ENCODE results near the gene GLT1D1.
"Not testable (repeated sequence)": the region's sequence is repeated elsewhere in the genome, so short reads cannot be mapped to it uniquely, and the experiment has no call there.

The GLT1D1 gene

GRCh38 chr12:128820723-128821432 is 32.4 kb upstream of the GLT1D1 start:
- no peak for DNase-seq

- no peak for DNase-seq
Measured at GRCh38 chr12:128823216-128823915, 29.9 kb upstream of the GLT1D1 start.

GRCh38 chr12:128823916-128824839 is 29.1 kb upstream of the GLT1D1 start, which contains the start of gene SLC15A4:
Gene SLC15A4, minus strand, starts transcription at chr12:128823958. Its CDS starts 15 bp downstream, at chr12:128823943.
- DNase-seq: peak; percentile 95

GRCh38 chr12:128825835-128826234 is 27.4 kb upstream of the GLT1D1 start:
- no peak for DNase-seq

DNA sequence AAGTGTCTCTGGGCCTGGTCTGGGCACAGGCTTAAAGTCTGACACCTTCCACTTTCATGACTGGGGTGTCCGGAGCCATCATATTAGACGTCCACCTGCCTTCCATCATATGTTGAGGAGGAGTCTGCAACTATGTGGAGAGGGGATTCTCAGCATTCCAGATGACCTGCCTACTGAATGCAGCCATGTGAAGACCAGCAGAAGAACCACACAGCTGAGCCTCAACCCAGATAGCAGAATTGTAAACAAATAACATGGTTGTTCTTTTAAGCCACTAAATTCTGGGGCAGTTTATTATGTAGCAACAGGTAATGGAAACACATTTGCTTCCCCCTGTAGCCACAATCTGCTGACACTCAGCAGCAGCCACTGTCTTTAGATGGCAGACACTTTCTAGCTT is 25.6 kb upstream of the GLT1D1 start:
- no peak for DNase-seq

DNA sequence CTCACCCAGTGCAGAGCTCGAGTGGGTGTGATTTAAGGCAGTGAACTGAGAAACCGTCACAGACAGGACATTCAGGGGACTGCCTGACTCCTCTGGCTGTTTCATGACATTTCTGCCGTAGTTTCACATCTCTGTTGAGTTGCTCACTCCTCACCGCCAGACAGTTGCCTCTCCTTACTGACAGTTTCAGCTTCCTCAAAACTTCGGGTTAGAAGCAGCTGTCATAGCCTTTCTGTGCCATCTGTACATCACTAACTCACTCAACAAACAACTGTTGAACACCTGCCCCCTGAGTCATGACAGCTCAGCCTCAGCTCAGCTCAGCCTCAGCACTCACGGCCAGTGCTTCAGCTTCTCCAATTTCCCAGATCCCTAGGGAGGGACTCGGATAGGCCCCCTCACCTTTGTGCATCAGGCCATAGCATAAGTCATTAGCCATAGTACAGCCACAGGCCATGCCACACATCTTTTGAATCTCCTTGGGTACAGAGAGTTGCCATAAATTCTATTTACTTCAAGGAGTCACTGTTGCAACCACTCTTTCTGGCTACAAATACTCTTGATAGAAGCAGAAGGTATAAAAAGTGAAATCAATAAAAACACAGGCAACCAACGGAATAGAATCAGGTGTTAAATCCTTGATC is 23.3 kb upstream of the GLT1D1 start:
- DNase-seq: no peak

DNA sequence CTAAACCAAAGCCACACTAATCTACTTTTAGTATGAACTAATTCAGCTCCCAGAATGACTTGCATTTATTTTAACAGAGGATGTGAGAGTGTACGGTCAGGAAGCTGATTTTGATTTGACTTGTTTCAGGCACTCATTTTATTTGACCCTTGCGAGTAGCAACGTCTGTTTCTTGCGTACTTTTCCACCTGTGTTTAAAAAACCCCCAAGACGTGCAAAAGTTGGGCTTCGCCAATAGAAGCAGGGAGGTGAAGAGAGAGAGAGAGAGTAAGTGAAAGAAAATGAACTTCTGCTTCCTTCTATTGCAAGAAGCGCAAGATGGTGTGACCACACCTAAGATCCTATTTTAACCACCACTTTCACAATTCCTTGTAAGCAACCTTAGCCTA is 22.8 kb upstream of the GLT1D1 start:
- DNase-seq: no peak

- no peak for DNase-seq
Measured at GRCh38 chr12:128833418-128833817, 19.9 kb upstream of the GLT1D1 start.

DNA sequence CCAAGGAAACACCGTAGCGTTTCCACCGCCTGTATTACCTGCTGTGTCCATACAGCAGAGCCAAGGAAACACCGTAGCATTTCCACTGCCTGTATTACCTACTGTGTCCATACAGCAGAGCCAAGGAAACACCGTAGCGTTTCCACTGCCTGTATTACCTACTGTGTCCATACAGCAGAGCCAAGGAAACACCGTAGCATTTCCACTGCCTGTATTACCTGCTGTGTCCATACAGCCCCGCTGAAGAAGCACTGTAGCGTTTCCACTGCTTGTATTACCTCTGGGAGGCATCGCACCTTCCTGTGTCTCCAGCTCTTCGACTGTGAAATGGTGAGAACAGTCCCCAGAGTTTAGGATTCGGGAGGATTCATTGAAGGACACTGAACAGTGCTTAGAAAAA is 13.4 kb upstream of the GLT1D1 start:
- not testable (repeated sequence) for DNase-seq

GRCh38 chr12:128840862-128841468 is 12.3 kb upstream of the GLT1D1 start:
- DNase-seq: no peak

DNA sequence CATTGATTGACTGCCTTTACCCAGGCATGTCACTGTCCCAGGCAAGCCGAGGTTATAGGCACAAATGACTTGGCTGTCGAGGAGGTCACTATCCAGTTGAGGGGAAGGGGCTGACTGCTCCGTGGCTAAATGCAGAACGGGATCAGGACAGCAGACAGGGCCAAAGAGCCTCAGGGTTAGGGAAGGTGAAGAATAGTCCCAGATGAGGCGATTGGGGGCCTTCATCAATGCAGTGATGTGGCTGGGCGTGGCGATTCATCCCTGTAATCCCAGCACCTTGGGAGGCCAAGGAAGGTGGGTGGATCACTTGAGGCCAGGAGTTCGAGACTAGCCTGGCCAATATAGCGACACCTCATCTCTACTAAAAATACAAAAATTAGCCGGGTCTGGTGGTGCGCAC is 10.7 kb upstream of the GLT1D1 start:
- no peak for DNase-seq

GRCh38 chr12:128843538-128843937 is 9.7 kb upstream of the GLT1D1 start:
- no peak for DNase-seq

GRCh38 chr12:128844031-128844635 is 9.1 kb upstream of the GLT1D1 start:
- no peak for DNase-seq

GRCh38 chr12:128846671-128847070 is 6.6 kb upstream of the GLT1D1 start:
- not testable (repeated sequence) for DNase-seq

DNA sequence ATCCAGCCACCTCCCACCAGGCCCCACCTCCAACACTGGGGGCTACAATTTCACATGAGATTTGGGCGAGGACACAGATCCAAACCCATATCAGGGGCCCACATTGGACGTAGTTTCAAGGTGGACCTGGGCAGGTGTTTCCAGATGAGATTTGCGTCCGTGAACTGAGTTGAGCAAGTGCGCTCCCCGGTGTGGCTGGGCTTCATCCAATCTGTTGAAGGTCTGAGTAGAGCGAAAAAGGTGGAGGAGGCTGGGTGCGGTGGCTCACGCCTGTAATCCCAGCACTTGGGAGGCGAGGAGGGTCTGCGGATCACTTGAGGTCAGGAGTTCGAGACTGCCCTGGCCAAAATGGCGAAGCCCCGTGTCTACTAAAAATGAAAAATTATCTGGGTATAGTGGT is 4.9 kb upstream of the GLT1D1 start:
- DNase-seq: no peak

DNA sequence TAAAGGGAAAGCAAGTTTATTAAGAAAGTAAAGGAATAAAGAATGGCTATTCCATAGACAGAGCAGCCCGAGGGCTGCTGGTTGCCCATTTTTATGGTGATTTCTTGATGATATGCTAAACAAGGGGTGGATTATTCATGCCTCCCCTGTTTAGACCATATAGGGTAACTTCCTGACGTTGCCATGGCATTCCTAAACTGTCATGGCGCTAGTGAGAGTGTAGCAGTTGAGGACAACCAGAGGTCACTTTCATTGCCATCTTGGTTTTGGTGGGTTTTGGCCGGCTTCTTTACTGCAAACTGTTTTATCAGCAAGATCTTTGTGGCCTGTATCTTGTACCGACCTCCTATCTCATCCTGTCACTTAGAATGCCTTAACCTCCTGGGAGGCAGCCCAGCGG is 3.5 kb upstream of the GLT1D1 start:
- DNase-seq: not testable (repeated sequence)

GRCh38 chr12:128850400-128850799 is 2.9 kb upstream of the GLT1D1 start:
- DNase-seq: no peak

DNA sequence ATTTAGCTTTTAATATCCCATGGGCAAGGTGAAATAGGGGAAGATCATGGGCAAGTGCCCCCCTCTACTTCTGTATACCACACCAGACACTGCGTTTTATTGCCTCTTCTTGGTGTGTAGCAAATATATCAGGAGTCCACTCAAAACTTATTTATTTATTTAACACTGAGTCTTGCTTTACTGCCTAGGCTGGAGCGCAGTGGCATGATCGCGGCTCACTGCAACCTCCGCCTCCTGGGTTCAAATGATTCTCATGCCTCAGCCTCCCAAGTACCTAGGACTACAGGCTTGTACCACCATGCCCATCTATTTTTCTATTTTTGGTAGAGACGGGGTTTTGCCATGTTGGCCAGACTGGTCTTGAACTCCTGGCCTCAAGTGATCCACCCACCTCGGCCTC is 1.8 kb upstream of the GLT1D1 start:
- DNase-seq: not testable (repeated sequence)

GRCh38 chr12:128852026-128852698 is 1.1 kb upstream of the GLT1D1 start:
- no peak for DNase-seq

- no peak for DNase-seq
Measured at GRCh38 chr12:128853600-128854197, 421 bp downstream of the GLT1D1 start.
